HCT116 (cell line): ENCODE measurements around the gene CELA3B. TPM values are rescaled to one million over a fixed set of nuclear protein-coding genes. Genes with fewer than 3 reads are reported as not detected.
A peak's percentile ranks its signal among the peaks of the same experiment; 100 is the strongest.

Experiments used
- ATAC-seq: fragments of 200-7000 bp; cut with Tn5 transposase; 2 replicates; pipeline ENCODE4 v1.9.1; 2020; ENCODE audit warnings: mild to moderate bottlenecking, moderate library complexity
- BruUV-seq: library from RNA; stranded (reverse); fragments of 400-500 nt; replicated peaks from 2 replicates; lab custom pipeline; 2021; lab: Mats Ljungman, UMichigan
- CTCF ChIA-PET: fragments of 300-600 bp; sonication (Branson Sonifier 250); formaldehyde crosslinking; loops from one replicate; lab custom pipeline; 2021; ENCODE audit warnings: antibody characterized with exemption; lab: Charles Lee
- POLR2A ChIA-PET: fragments of 300-600, 350-600 bp; sonication (Branson Sonifier 250); formaldehyde crosslinking; loops from one replicate; lab custom pipeline; 2021; ENCODE audit warnings: antibody characterized with exemption; lab: Charles Lee
- RAD21 ChIA-PET, 2 experiments: fragments of 300-600 bp; sonication (Branson Sonifier 250); formaldehyde crosslinking; loops; one replicate each; lab custom pipeline; 2023; ENCODE audit warnings: low total read pairs in 2 of 2; ENCODE audit not compliant: uncharacterized antibody in 2 of 2, unreplicated experiment in 2 of 2, low non-redundant PET in 1 of 2; lab: Charles Lee
- DNase-seq: peaks from one replicate; pipeline ENCODE4 v3.0.0-alpha.2; 2010; ENCODE audit warnings: low read depth, low spot score
- H2AFZ ChIP-seq: fragments of 200-600 bp; shearing (Covaris generic), sonication (generic); 2 replicates; pipeline ENCODE4 v1.6.1; 2017; ENCODE audit warnings: low read depth, mixed run types, mixed read lengths, antibody characterized with exemption, low read length; ENCODE audit not compliant: poor library complexity, severe bottlenecking
- H3K27ac ChIP-seq: 2 replicates; pipeline ENCODE4 v1.5.1; 2012; ENCODE audit warnings: low read depth, low read length
- H3K27me3 ChIP-seq: fragments of 200-600 bp; sonication (generic); 2 replicates; pipeline ENCODE4 v1.6.1; 2016; ENCODE audit warnings: mixed run types, low read length, mixed read lengths; ENCODE audit not compliant: insufficient read depth
- H3K36me3 ChIP-seq, 2 experiments: fragments of 200-500 bp in 1 of 2; fragments of 200-600 bp in 1 of 2; sonication (Bioruptor generic) in 1 of 2; sonication (generic) in 1 of 2; 2 replicates each; pipeline versions ENCODE4 v1.5.1 to v1.6.1; 2014 to 2016; ENCODE audit warnings: low read length in 2 of 2, inconsistent platforms in 1 of 2, mixed read lengths in 1 of 2, mixed run types in 1 of 2; ENCODE audit not compliant: insufficient read depth in 2 of 2, control insufficient read depth in 1 of 2
- H3K4me1 ChIP-seq, 2 experiments: fragments of 200-600 bp in 1 of 2; sonication (generic) in 1 of 2; 2 replicates each; pipeline versions ENCODE4 v1.5.1 to v1.6.1; 2012 to 2017; ENCODE audit warnings: low read length in 2 of 2, inconsistent platforms in 1 of 2, mild to moderate bottlenecking in 1 of 2, mixed read lengths in 1 of 2, mixed run types in 1 of 2, moderate library complexity in 1 of 2; ENCODE audit not compliant: insufficient read depth in 2 of 2, control insufficient read depth in 1 of 2
- H3K4me2 ChIP-seq: fragments of 200-600 bp; sonication (generic); 2 replicates; pipeline ENCODE4 v1.6.1; 2017; ENCODE audit warnings: mixed run types, low read length, mixed read lengths
- H3K4me3 ChIP-seq, 2 experiments: fragments of 200-600 bp in 1 of 2; sonication (generic) in 1 of 2; replicated peaks in 1 of 2; 2 replicates each; pipeline ENCODE4 v1.5.1; 2011 to 2016; ENCODE audit warnings: low read length in 2 of 2, control low read depth in 1 of 2, low read depth in 1 of 2, mild to moderate bottlenecking in 1 of 2, mixed read lengths in 1 of 2, mixed run types in 1 of 2
- H3K79me2 ChIP-seq: fragments of 200-600 bp; sonication (generic); 2 replicates; pipeline ENCODE4 v1.6.1; 2017; ENCODE audit warnings: mild to moderate bottlenecking, mixed run types, low read length, moderate library complexity, mixed read lengths; ENCODE audit not compliant: insufficient read depth
- H3K9ac ChIP-seq: fragments of 200-600 bp; sonication (generic); 2 replicates; pipeline ENCODE4 v1.6.1; 2016; ENCODE audit warnings: low read length, mixed read lengths
- H3K9me2 ChIP-seq: fragments of 200-600 bp; sonication (generic), shearing (Covaris generic); 2 replicates; pipeline ENCODE4 v1.6.1; 2017; ENCODE audit warnings: mixed run types, mild to moderate bottlenecking, moderate library complexity; ENCODE audit not compliant: insufficient read depth
- H3K9me3 ChIP-seq, 2 experiments: fragments of 200-500 bp in 1 of 2; fragments of 200-600 bp in 1 of 2; sonication (Bioruptor generic) in 1 of 2; sonication (generic) in 1 of 2; 2 replicates each; pipeline ENCODE4 v1.6.1; 2014 to 2017; ENCODE audit warnings: low read length in 2 of 2, mixed read lengths in 2 of 2, inconsistent platforms in 1 of 2, low read depth in 1 of 2, mild to moderate bottlenecking in 1 of 2, mixed run types in 1 of 2, moderate library complexity in 1 of 2; ENCODE audit not compliant: control insufficient read depth in 1 of 2, insufficient read depth in 1 of 2
- H4K20me1 ChIP-seq: fragments of 200-600 bp; sonication (generic), shearing (Covaris generic); 2 replicates; pipeline ENCODE4 v1.6.1; 2017; ENCODE audit warnings: mixed run types, mild to moderate bottlenecking, moderate library complexity; ENCODE audit not compliant: insufficient read depth
- ATF3 ChIP-seq: IDR thresholded peaks from 2 replicates; pipeline ENCODE4 v1.6.1; 2012
- CTCF ChIP-seq, 3 experiments: fragments of 200-600 bp in 1 of 3; sonication (generic) in 1 of 3; IDR thresholded peaks in 2 of 3; conservative IDR thresholded peaks in 1 of 3; 2 replicates each; pipeline ENCODE4 v1.5.1; 2012 to 2017; ENCODE audit warnings: low read depth in 2 of 3, low read length in 2 of 3, antibody characterized with exemption in 1 of 3, borderline replicate concordance in 1 of 3, control low read depth in 1 of 3, mild to moderate bottlenecking in 1 of 3, mixed read lengths in 1 of 3, mixed run types in 1 of 3, moderate library complexity in 1 of 3; ENCODE audit not compliant: insufficient read depth in 1 of 3
- EGR1 ChIP-seq: IDR thresholded peaks from 2 replicates; pipeline ENCODE4 v1.6.1; 2012; ENCODE audit warnings: low read depth
- ELF1 ChIP-seq: IDR thresholded peaks from 2 replicates; pipeline ENCODE4 v1.6.1; 2012; ENCODE audit warnings: low read depth, borderline replicate concordance
- EZH2 ChIP-seq: fragments of 200-600 bp; sonication (generic); IDR thresholded peaks from 2 replicates; pipeline ENCODE4 v1.6.1; 2017; ENCODE audit warnings: antibody characterized with exemption, mixed run types
- EZH2phosphoT487 ChIP-seq: fragments of 200-600 bp; IDR thresholded peaks from 2 replicates; pipeline ENCODE4 v1.6.1; 2018; ENCODE audit warnings: antibody characterized with exemption, borderline replicate concordance
- FOSL1 ChIP-seq: IDR thresholded peaks from 2 replicates; pipeline ENCODE4 v1.6.1; 2012; ENCODE audit warnings: low read depth
- JUND ChIP-seq: IDR thresholded peaks from 2 replicates; pipeline ENCODE4 v1.6.1; 2012
- POLR2A ChIP-seq: IDR thresholded peaks from 2 replicates; pipeline ENCODE4 v1.7.0; 2011; ENCODE audit warnings: borderline replicate concordance; ENCODE audit not compliant: insufficient read depth, insufficient read length; ENCODE audit errors: extremely low read depth
- POLR2AphosphoS5 ChIP-seq: IDR thresholded peaks from 2 replicates; pipeline ENCODE4 v1.6.1; 2011; ENCODE audit warnings: mild to moderate bottlenecking, low read depth, low read length, moderate library complexity
- RAD21 ChIP-seq: IDR thresholded peaks from 2 replicates; pipeline ENCODE4 v1.6.1; 2012; ENCODE audit warnings: low read depth, mild to moderate bottlenecking
- REST ChIP-seq: IDR thresholded peaks from 2 replicates; pipeline ENCODE4 v1.6.1; 2012; ENCODE audit warnings: low read depth
- SIN3A ChIP-seq: IDR thresholded peaks from 2 replicates; pipeline ENCODE4 v1.6.1; 2012; ENCODE audit warnings: low read depth
- SRF ChIP-seq: IDR thresholded peaks from 2 replicates; pipeline ENCODE4 v1.6.1; 2012; ENCODE audit warnings: low read depth
- ZNF274 ChIP-seq: fragments of 200-500 bp; sonication (Bioruptor generic); IDR thresholded peaks from 2 replicates; pipeline ENCODE4 v1.6.1; 2014; ENCODE audit warnings: mild to moderate bottlenecking, low read depth, low read length, inconsistent platforms
- intact Hi-C: fragments of 100-400 bp; cut with micrococcal nuclease; formaldehyde crosslinking; loops from 2 replicates; pipeline ENCODE4 v1.10.0; 2022
- total RNA-seq: library from RNA; stranded (reverse); gene quantifications from one replicate; pipeline ENCODE4 v1.2.1, GENCODE V29; 2021; ENCODE audit not compliant: unreplicated experiment

CELA3B gene
- total RNA-seq, 1 experiment from 2014 or later, result 5.3 TPM

DNA sequence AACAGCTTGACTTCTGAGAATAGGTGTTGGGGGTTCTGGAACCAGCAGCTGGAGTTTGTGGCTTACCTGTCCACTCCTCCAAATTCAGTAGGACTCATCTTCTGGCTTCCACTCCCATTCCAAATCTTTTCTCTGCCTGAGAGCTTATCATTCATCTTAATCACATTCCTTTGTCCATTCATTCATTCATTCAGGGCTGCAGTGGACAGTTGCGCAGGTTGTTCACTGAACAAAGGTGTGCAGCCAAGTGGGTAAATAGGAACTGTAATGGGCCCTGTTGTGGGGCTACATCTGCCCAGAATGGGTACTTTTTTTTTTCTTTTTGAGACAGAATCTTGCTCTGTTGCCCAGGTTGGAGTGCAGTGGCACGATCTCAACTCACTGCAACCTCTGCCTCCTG lies 36.3 kb upstream of the CELA3B start:
- Histone ChIP-seq H3K9me3 (no peaks in the 10 kb centered on the region), H3K9me2 (no peaks in the 10 kb centered on the region), H2AFZ (no peak overlapping the region), H3K27me3 (no peaks in the 10 kb centered on the region), H3K4me3 (no peak overlapping the region), H3K9ac (peak overlapping the region; percentile 23; the same call in 1 of the 2 replicates), H3K79me2 (peaks cover 8% of the 10 kb centered on the region; the same call in 1 of the 2 replicates), H3K27ac (no peak overlapping the region; the same call in 1 of the 2 replicates), H3K4me2 (no peak overlapping the region), H4K20me1 (no peaks in the 10 kb centered on the region), H3K36me3 (no peaks in the 10 kb centered on the region), H3K4me1 (peaks cover 28 to 69% of the 10 kb centered on the region in 2 experiments)
- ATAC-seq (no peak), DNase-seq (no peak)
- intact Hi-C loops, result no loop called here
- ChIA-PET POLR2A (interaction anchor here (0.9 to 1.6 kb wide), 2 partner anchors 9 to 10 kb away, joined by 3 to 4 read pairs; no protein-coding TSS in a partner anchor), RAD21 (interaction anchor here in 1 of 2 experiments (0.9 kb wide), 1 partner anchor 9 kb away, joined by 7 read pairs; no protein-coding TSS in a partner anchor), CTCF (interaction anchor here (0.8 to 1.8 kb wide), 4 partner anchors 15 to 285 kb away, joined by 3 to 6 read pairs (median 4); no protein-coding TSS in a partner anchor)
- TF ChIP-seq RAD21 (no peak), CTCF (IDR thresholded peaks at IDR 0.05 in 2 of 3, conservative IDR thresholded peaks at IDR 0.05 in 1 of 3; ENCODE audit: borderline replicate concordance in 1 of 3, insufficient read depth in 1 of 3, low read depth in 2 of 3, low read length in 2 of 3) (no peak), JUND (no peak), POLR2AphosphoS5 (no peak), POLR2A (no peak), ATF3 (no peak), EZH2 (no peak), SRF (no peak), EGR1 (no peak), SIN3A (no peak), ELF1 (no peak), FOSL1 (no peak), REST (no peak), ZNF274 (no peak), EZH2phosphoT487 (no peak)
- BruUV-seq, result no TSS peak
